Mesenchymal stem cell (in vitro differentiated cells and primary cell): ENCODE results near the gene SNX27.

Experiments used
- DNase-seq: peaks from one replicate; pipeline ENCODE4 v3.0.0-alpha.2; 2013
- H2AFZ ChIP-seq: one replicate; pipeline ENCODE4 v1.6.1; 2013; ENCODE audit warnings: low read depth, mild to moderate bottlenecking, control low read depth, inconsistent platforms, low read length, moderate library complexity
- H2AK5ac ChIP-seq: 2 replicates; pipeline ENCODE4 v1.6.1; 2013; ENCODE audit warnings: low read length, moderate library complexity, mild to moderate bottlenecking, inconsistent platforms; ENCODE audit not compliant: severe bottlenecking
- H2BK120ac ChIP-seq: one replicate; pipeline ENCODE4 v1.6.1; 2013; ENCODE audit warnings: low read depth, mild to moderate bottlenecking, inconsistent platforms, low read length, moderate library complexity
- H2BK12ac ChIP-seq, 2 experiments: one replicate each; pipeline ENCODE4 v1.6.1; 2013; ENCODE audit warnings: inconsistent platforms in 2 of 2, low read length in 2 of 2, mild to moderate bottlenecking in 2 of 2, moderate library complexity in 2 of 2, control low read depth in 1 of 2
- H2BK15ac ChIP-seq: one replicate; pipeline ENCODE4 v1.6.1; 2013; ENCODE audit warnings: mild to moderate bottlenecking, low read depth, inconsistent platforms; ENCODE audit not compliant: poor library complexity, severe bottlenecking
- H2BK5ac ChIP-seq: 2 replicates; pipeline ENCODE4 v1.6.1; 2013; ENCODE audit warnings: low read depth, mild to moderate bottlenecking, low read length, control low read depth, inconsistent platforms; ENCODE audit not compliant: poor library complexity, severe bottlenecking
- H3K14ac ChIP-seq, 2 experiments: one replicate each; pipeline ENCODE4 v1.6.1; 2013; ENCODE audit warnings: inconsistent platforms in 2 of 2, low read length in 2 of 2, control low read depth in 1 of 2, mild to moderate bottlenecking in 1 of 2, moderate library complexity in 1 of 2
- H3K18ac ChIP-seq, 2 experiments: one replicate each; pipeline ENCODE4 v1.6.1; 2013; ENCODE audit warnings: inconsistent platforms in 2 of 2, low read length in 2 of 2, control low read depth in 1 of 2, low read depth in 1 of 2, mild to moderate bottlenecking in 1 of 2
- H3K23ac ChIP-seq, 2 experiments: one replicate each; pipeline ENCODE4 v1.6.1; 2013; ENCODE audit warnings: inconsistent platforms in 2 of 2, low read length in 2 of 2, mild to moderate bottlenecking in 2 of 2, moderate library complexity in 2 of 2, control low read depth in 1 of 2
- H3K27ac ChIP-seq: 2 replicates; pipeline ENCODE4 v1.5.1; 2013; ENCODE audit warnings: mild to moderate bottlenecking, moderate library complexity, low read length, control low read depth, inconsistent platforms; ENCODE audit not compliant: poor library complexity, severe bottlenecking
- H3K27me3 ChIP-seq, 2 experiments: 2 replicates each; pipeline versions ENCODE4 v1.6.1 to v1.7.0; 2013; ENCODE audit warnings: low read length in 2 of 2, mild to moderate bottlenecking in 2 of 2, moderate library complexity in 2 of 2, control low read depth in 1 of 2, inconsistent platforms in 1 of 2; ENCODE audit not compliant: control insufficient read depth in 1 of 2, insufficient read depth in 1 of 2
- H3K36me3 ChIP-seq, 2 experiments: 2 replicates each; pipeline versions ENCODE4 v1.6.1 to v1.7.0; 2013; ENCODE audit warnings: low read length in 2 of 2, control low read depth in 1 of 2, inconsistent platforms in 1 of 2, low read depth in 1 of 2, mild to moderate bottlenecking in 1 of 2; ENCODE audit not compliant: insufficient read depth in 2 of 2, control insufficient read depth in 1 of 2
- H3K4ac ChIP-seq, 2 experiments: one replicate each; pipeline ENCODE4 v1.6.1; 2013; ENCODE audit warnings: inconsistent platforms in 2 of 2, low read length in 2 of 2, mild to moderate bottlenecking in 2 of 2, moderate library complexity in 2 of 2, control low read depth in 1 of 2, low read depth in 1 of 2
- H3K4me1 ChIP-seq: 2 replicates; pipeline ENCODE4 v1.6.1; 2013; ENCODE audit warnings: low read depth, low read length, control low read depth; ENCODE audit not compliant: control insufficient read depth, insufficient read depth
- H3K4me2 ChIP-seq: 2 replicates; pipeline ENCODE4 v1.6.1; 2013; ENCODE audit warnings: low read length, mild to moderate bottlenecking, inconsistent platforms; ENCODE audit not compliant: poor library complexity, severe bottlenecking
- H3K4me3 ChIP-seq, 2 experiments: 2 replicates each; pipeline versions ENCODE4 v1.5.1 to v1.7.0; 2013; ENCODE audit warnings: low read length in 2 of 2, mild to moderate bottlenecking in 2 of 2, control low read depth in 1 of 2, low read depth in 1 of 2; ENCODE audit not compliant: insufficient read depth in 1 of 2
- H3K79me1 ChIP-seq: replicated peaks from 2 replicates; pipeline ENCODE4 v1.6.1; 2013; ENCODE audit warnings: mild to moderate bottlenecking, control low read depth, low read length, inconsistent platforms; ENCODE audit not compliant: poor library complexity, severe bottlenecking
- H3K9ac ChIP-seq: 2 replicates; pipeline ENCODE4 v1.7.0; 2013; ENCODE audit warnings: mild to moderate bottlenecking, low read length, moderate library complexity
- H3K9me3 ChIP-seq: 2 replicates; pipeline ENCODE4 v1.7.0; 2013; ENCODE audit warnings: mild to moderate bottlenecking, low read length; ENCODE audit not compliant: control insufficient read depth
- H4K8ac ChIP-seq: one replicate; pipeline ENCODE4 v1.6.1; 2013; ENCODE audit warnings: inconsistent platforms, mild to moderate bottlenecking, low read length, moderate library complexity
- H4K91ac ChIP-seq: one replicate; pipeline ENCODE4 v1.6.1; 2013; ENCODE audit warnings: mild to moderate bottlenecking, low read length, inconsistent platforms
- WGBS: methylation state at CpG from one replicate; pipeline ENCODE4 v1.1.7; 2013; ENCODE audit warnings: mixed read lengths; 5-methylcytosine and 5-hydroxymethylcytosine counted together

SNX27 gene

DNA sequence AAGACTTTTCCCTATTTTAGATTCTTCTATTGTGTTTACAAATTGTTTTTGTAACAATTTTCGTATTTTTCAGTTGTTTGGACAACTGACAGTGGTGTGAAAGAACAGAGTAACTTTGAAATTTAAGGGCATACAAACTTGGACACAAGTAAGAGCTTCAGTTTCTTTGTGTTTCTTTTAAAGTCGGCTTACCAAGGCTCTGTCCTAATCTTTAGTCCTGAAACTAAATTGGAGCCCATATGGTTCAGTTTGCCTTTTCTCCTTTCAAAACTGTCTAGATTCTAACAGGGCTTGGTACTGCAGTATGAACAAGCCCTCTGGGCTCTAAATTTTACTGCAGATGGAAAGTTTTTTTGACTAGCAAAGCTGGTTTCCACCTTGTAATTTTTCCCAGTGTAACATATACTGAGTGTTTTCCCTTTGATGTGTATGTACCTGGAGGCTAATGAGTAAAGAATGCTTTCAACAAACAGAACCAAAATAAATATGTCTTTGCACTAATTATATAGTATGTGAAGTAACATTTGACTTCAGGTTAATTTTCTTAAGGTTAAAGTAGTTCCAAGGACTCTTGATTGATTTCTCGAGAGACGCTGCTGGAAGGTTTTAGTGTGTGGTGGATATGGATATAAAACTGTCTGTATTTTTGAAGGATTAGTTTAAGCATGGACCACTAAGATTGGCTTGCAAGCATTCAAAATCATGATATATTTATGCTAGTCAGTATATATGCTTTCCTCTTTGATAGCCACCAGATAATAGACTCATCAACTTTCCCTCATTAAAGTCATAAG, 4.1 kb downstream of the SNX27 start:
- H2BK15ac ChIP-seq = no peak overlapping the region
- H4K91ac ChIP-seq = no peak overlapping the region
- H3K27me3 ChIP-seq = no peaks in the 10 kb centered on the region
- H2BK5ac ChIP-seq = no peak overlapping the region
- WGBS = 86% methylated on average over 4 of the region's 4 CpGs
- H3K4ac ChIP-seq = no peak overlapping the region
- no peak overlapping the region for H3K18ac ChIP-seq
- H2AFZ ChIP-seq = no peak overlapping the region
- DNase-seq = no peak
- H3K4me1 ChIP-seq = peaks cover 14% of the 10 kb centered on the region
- H3K79me1 ChIP-seq = peaks cover 12% of the 10 kb centered on the region
- no peak overlapping the region for H2BK120ac ChIP-seq
- H3K27ac ChIP-seq = no peak overlapping the region
- peaks cover 0 to 8% of the 10 kb centered on the region in 2 experiments for H3K36me3 ChIP-seq
- no peak overlapping the region for H3K23ac ChIP-seq
- no peak overlapping the region for H4K8ac ChIP-seq
- H3K4me3 ChIP-seq = no peak overlapping the region
- H3K9ac ChIP-seq = no peak overlapping the region
- H3K14ac ChIP-seq = no peak overlapping the region
- no peak overlapping the region for H3K4me2 ChIP-seq
- no peak overlapping the region for H2AK5ac ChIP-seq
- no peak overlapping the region for H2BK12ac ChIP-seq
- H3K9me3 ChIP-seq = no peaks in the 10 kb centered on the region

GRCh38 chr1:151616505-151616849, 4.6 kb downstream of the SNX27 start:
- Histone ChIP-seq H2BK15ac (no peak overlapping the region), H4K8ac (no peak overlapping the region)
- WGBS = 67% methylated on average over 3 of the region's 3 CpGs

GRCh38 chr1:151618003-151618402, 6.2 kb downstream of the SNX27 start:
- DNase-seq = no peak
- Histone ChIP-seq H3K36me3 (peaks cover 0 to 8% of the 10 kb centered on the region in 2 experiments), H3K14ac (no peak overlapping the region), H3K18ac (no peak overlapping the region), H4K91ac (no peak overlapping the region), H3K9me3 (no peaks in the 10 kb centered on the region), H3K27ac (no peak overlapping the region), H4K8ac (no peak overlapping the region), H2AFZ (no peak overlapping the region), H3K4ac (no peak overlapping the region), H3K23ac (no peak overlapping the region), H3K79me1 (peaks cover 10% of the 10 kb centered on the region), H2BK120ac (no peak overlapping the region), H3K4me3 (no peak overlapping the region), H3K27me3 (no peaks in the 10 kb centered on the region), H3K4me2 (no peak overlapping the region), H2BK15ac (no peak overlapping the region), H3K4me1 (peaks cover 14% of the 10 kb centered on the region), H2AK5ac (no peak overlapping the region), H2BK5ac (no peak overlapping the region), H2BK12ac (no peak overlapping the region), H3K9ac (no peak overlapping the region)
- 100% methylated on average over 1 of the region's 3 CpGs for WGBS

More at GRCh38 chr1:151616505-151616849, 4.6 kb downstream of the SNX27 start:
- no peak overlapping the region for H4K91ac ChIP-seq
- H3K9ac ChIP-seq = no peak overlapping the region
- H3K14ac ChIP-seq = no peak overlapping the region
- no peak overlapping the region for H3K4me2 ChIP-seq
- H3K27me3 ChIP-seq = no peaks in the 10 kb centered on the region
- H3K79me1 ChIP-seq = peaks cover 12% of the 10 kb centered on the region
- H3K4ac ChIP-seq = no peak overlapping the region
- H2AFZ ChIP-seq = no peak overlapping the region
- H2AK5ac ChIP-seq = no peak overlapping the region
- H3K27ac ChIP-seq = peak overlapping the region; percentile 32
- no peak overlapping the region for H2BK5ac ChIP-seq
- H3K36me3 ChIP-seq = peaks cover 0 to 8% of the 10 kb centered on the region in 2 experiments
- no peak overlapping the region for H2BK120ac ChIP-seq
- H3K4me1 ChIP-seq = peaks cover 14% of the 10 kb centered on the region
- DNase-seq = no peak
- no peak overlapping the region for H3K18ac ChIP-seq
- H2BK12ac ChIP-seq = no peak overlapping the region
- no peak overlapping the region for H3K4me3 ChIP-seq
- no peak overlapping the region for H3K23ac ChIP-seq
- H3K9me3 ChIP-seq = no peaks in the 10 kb centered on the region

- no peak for DNase-seq
- H3K4ac ChIP-seq = no peak overlapping the region
- no peak overlapping the region for H4K8ac ChIP-seq
- no peak overlapping the region for H2BK120ac ChIP-seq
- no peaks in the 10 kb centered on the region for H3K9me3 ChIP-seq
- no peak overlapping the region for H3K14ac ChIP-seq
- no peak overlapping the region for H3K18ac ChIP-seq
- H2BK15ac ChIP-seq = no peak overlapping the region
- no peak overlapping the region for H3K9ac ChIP-seq
- H3K4me3 ChIP-seq = no peak overlapping the region
- no peak overlapping the region for H4K91ac ChIP-seq
- H3K36me3 ChIP-seq = peaks cover 0 to 8% of the 10 kb centered on the region in 2 experiments
- no peak overlapping the region for H3K4me2 ChIP-seq
- H2BK12ac ChIP-seq = no peak overlapping the region
- peaks cover 10% of the 10 kb centered on the region for H3K4me1 ChIP-seq
- H2AFZ ChIP-seq = no peak overlapping the region
- no peak overlapping the region for H3K23ac ChIP-seq
- H3K79me1 ChIP-seq = peaks cover 9% of the 10 kb centered on the region
- no peak overlapping the region for H2AK5ac ChIP-seq
- H2BK5ac ChIP-seq = no peak overlapping the region
- H3K27me3 ChIP-seq = no peaks in the 10 kb centered on the region
- no peak overlapping the region for H3K27ac ChIP-seq
Observed at GRCh38 chr1:151618470-151618869, 6.6 kb downstream of the SNX27 start.
